ENCODE results near the gene ZNF136. TPM values are rescaled to one million over a fixed set of nuclear protein-coding genes. Genes with fewer than 3 reads are reported as not detected.

ZNF136 gene
- polyA plus RNA-seq, 2 of the 4 experiments (the other 2 are of a cell fraction) = 1.5 to 2.3 TPM

- Histone ChIP-seq H3K4me3 (peak overlapping the region; percentile 76), H3K27ac (no peak overlapping the region), H3K9me3 (peaks cover 3% of the 10 kb centered on the region; the same call in 1 of the 3 replicates), H3K4me2 (peak overlapping the region; percentile 48), H3K4me1 (no peaks in the 10 kb centered on the region)
- ChIA-PET POLR2A (no interaction called here), CTCF (no interaction called here)
- WGBS (ENCODE audit: missing lambda C conversion rate) = 34% methylated on average over 2 of the region's 2 CpGs
- ATAC-seq (no peak), FAIRE-seq (no peak), DNase-seq (ENCODE audit: low read depth in 1 of 2, low spot score in 1 of 2) (no peak)
- TF ChIP-seq HES2 (IDR thresholded peaks at IDR 0.05) (no peak), ESRRA (IDR thresholded peaks at IDR 0.05; ENCODE audit: borderline replicate concordance, low read length) (no peak), EHMT2 (IDR thresholded peaks at IDR 0.05; ENCODE audit: low read depth) (no peak), EP300 (IDR thresholded peaks at IDR 0.05) (no peak), RCOR1 (IDR thresholded peaks at IDR 0.05; ENCODE audit: low read depth, low read length) (no peak), KDM1A (IDR thresholded peaks at IDR 0.05; ENCODE audit: low read depth) (no peak)
Observed at GRCh38 chr19:12163826-12164225, 930 bp downstream of the ZNF136 start.

DNA sequence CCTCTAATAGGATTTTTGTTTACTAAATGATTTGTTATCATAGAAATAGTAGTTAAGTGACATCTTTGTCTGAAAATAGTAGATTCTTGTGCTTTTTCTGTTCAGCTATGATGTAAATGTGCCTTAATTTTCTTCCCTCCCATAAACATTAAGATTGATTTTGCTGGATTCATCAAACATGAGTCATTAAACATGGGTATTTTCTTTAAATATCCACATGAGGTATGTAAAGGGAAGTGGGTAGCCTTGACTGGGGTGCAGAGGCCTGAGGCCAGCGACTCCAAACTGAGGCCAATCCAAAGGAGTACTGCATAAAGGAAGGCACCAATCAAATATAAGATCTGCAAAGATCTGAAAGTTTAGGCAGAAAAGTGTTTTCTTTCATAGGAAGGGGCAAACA lies 3.7 kb downstream of the ZNF136 start:
- 46% methylated on average over 1 of the region's 1 CpG for WGBS (ENCODE audit: missing lambda C conversion rate)
- Histone ChIP-seq H3K4me1 (no peaks in the 10 kb centered on the region), H3K9me3 (peaks cover 3% of the 10 kb centered on the region; the same call in 1 of the 3 replicates), H3K4me2 (no peak overlapping the region), H3K27ac (no peak overlapping the region), H3K4me3 (no peak overlapping the region)
- no peak for ATAC-seq
- POLR2A ChIA-PET = no interaction called here
- no peak for TF ChIP-seq CHD4 (IDR thresholded peaks at IDR 0.05; ENCODE audit: borderline replicate concordance)
- TF ChIP-seq SMC3 (IDR thresholded peaks at IDR 0.05) = no peak
- no peak for TF ChIP-seq BHLHE40 (IDR thresholded peaks at IDR 0.05; ENCODE audit: low read depth, low read length)
- TF ChIP-seq MAZ (IDR thresholded peaks at IDR 0.05; ENCODE audit: borderline replicate concordance, low read depth, low read length) = no peak
- no peak for TF ChIP-seq CTCF (IDR thresholded peaks at IDR 0.05)
- CTCF ChIA-PET = no interaction called here
- no peak for FAIRE-seq
- DNase-seq (ENCODE audit: low read depth in 1 of 2, low spot score in 1 of 2) = no peak

DNA sequence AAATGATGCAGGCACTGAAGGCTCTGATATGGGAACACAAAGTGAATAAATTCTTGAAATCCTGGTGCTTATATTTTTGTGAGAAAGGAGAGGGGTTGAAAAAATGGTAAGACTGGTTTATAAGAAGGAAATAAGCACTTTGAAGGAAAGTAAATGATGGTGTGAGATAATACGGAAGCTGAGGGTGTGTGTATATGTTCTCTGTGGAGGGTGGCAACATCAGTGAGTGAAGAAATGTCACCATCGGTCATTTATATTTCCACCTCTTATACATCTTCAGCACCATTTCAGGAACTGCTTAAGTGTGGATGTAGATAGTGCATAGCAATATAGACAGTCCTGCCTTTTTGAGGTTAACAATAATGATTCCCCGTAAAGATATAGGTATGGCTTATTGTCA lies 17.5 kb downstream of the ZNF136 start:
- H3K4me1 ChIP-seq = no peaks in the 10 kb centered on the region
- ATAC-seq (no peak), DNase-seq (ENCODE audit: low read depth in 1 of 2, low spot score in 1 of 2) (no peak), FAIRE-seq (no peak)
- ChIA-PET CTCF (no interaction called here), POLR2A (no interaction called here)
- no peak overlapping the region for H3K4me3 ChIP-seq
- no peak overlapping the region for H3K4me2 ChIP-seq
- WGBS (ENCODE audit: missing lambda C conversion rate) = 95% methylated on average over 3 of the region's 3 CpGs
- peaks cover 15% of the 10 kb centered on the region; the same call in 2 of the 3 replicates for H3K9me3 ChIP-seq
- TF ChIP-seq POLR2A (IDR thresholded peaks at IDR 0.05; ENCODE audit: low read length) = no peak
- TF ChIP-seq MAX (IDR thresholded peaks at IDR 0.05) = no peak
- TF ChIP-seq USF2 (IDR thresholded peaks at IDR 0.05) = no peak
- TF ChIP-seq JUN (IDR thresholded peaks at IDR 0.05) = no peak
- no peak for TF ChIP-seq NPAS2 (CRISPR knock-in tag; IDR thresholded peaks at IDR 0.05; ENCODE audit: borderline replicate concordance)
- H3K27ac ChIP-seq = no peak overlapping the region

- ATAC-seq (no peak), DNase-seq (ENCODE audit: low read depth in 1 of 2, low spot score in 1 of 2) (peak in 1 of 2 experiments; percentile 10), FAIRE-seq (no peak)
- Histone ChIP-seq H3K4me3 (no peak overlapping the region), H3K4me1 (no peaks in the 10 kb centered on the region), H3K27ac (no peak overlapping the region), H3K9me3 (peaks cover 54% of the 10 kb centered on the region), H3K4me2 (no peak overlapping the region)
- WGBS (ENCODE audit: missing lambda C conversion rate) = 79% methylated on average over 6 of the region's 6 CpGs
- ChIA-PET CTCF (no interaction called here), POLR2A (no interaction called here)
- TF ChIP-seq ZSCAN20 (CRISPR knock-in tag; IDR thresholded peaks at IDR 0.05) (no peak), NPAS2 (CRISPR knock-in tag; IDR thresholded peaks at IDR 0.05; ENCODE audit: borderline replicate concordance) (no peak), CBX2 (IDR thresholded peaks at IDR 0.05; ENCODE audit: borderline replicate concordance, low read depth) (no peak), FOXS1 (CRISPR knock-in tag; IDR thresholded peaks at IDR 0.05) (no peak), MAFK (IDR thresholded peaks at IDR 0.05; ENCODE audit: partially characterized antibody) (no peak), POLR2AphosphoS2 (conservative IDR thresholded peaks at IDR 0.05; ENCODE audit: low read length) (no peak), RCOR1 (IDR thresholded peaks at IDR 0.05; ENCODE audit: low read depth, low read length) (no peak), KDM5A (IDR thresholded peaks at IDR 0.05) (no peak), ZC3H11A (IDR thresholded peaks at IDR 0.05) (no peak), MAZ (IDR thresholded peaks at IDR 0.05; ENCODE audit: borderline replicate concordance, low read depth, low read length) (no peak), PBX3 (IDR thresholded peaks at IDR 0.05) (no peak), POLR2A (IDR thresholded peaks at IDR 0.05; ENCODE audit: low read length) (no peak), KDM1A (IDR thresholded peaks at IDR 0.05; ENCODE audit: low read depth) (no peak), NFE2L2 (conservative IDR thresholded peaks at IDR 0.05; ENCODE audit: low read length) (no peak)
- TF ChIP-seq, protein P1, sequence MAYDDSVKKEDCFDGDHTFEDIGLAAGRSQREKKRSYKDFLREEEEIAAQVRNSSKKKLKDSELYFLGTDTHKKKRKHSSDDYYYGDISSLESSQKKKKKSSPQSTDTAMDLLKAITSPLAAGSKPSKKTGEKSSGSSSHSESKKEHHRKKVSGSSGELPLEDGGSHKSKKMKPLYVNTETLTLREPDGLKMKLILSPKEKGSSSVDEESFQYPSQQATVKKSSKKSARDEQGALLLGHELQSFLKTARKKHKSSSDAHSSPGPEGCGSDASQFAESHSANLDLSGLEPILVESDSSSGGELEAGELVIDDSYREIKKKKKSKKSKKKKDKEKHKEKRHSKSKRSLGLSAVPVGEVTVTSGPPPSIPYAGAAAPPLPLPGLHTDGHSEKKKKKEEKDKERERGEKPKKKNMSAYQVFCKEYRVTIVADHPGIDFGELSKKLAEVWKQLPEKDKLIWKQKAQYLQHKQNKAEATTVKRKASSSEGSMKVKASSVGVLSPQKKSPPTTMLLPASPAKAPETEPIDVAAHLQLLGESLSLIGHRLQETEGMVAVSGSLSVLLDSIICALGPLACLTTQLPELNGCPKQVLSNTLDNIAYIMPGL (CRISPR knock-in tag; IDR thresholded peaks at IDR 0.05; ENCODE audit: borderline replicate concordance) = no peak
Observed at GRCh38 chr19:12187625-12188024, 24.7 kb downstream of the ZNF136 start.

Data from A549 (cell line).